Neural crest cell (in vitro differentiated cells): ENCODE data around the gene SLC2A6. TPM values are rescaled to one million over a fixed set of nuclear protein-coding genes. Genes with fewer than 3 reads are reported as not detected.

Experiments
- DNase-seq: peaks from one replicate; pipeline ENCODE4 v3.0.0; 2021; ENCODE audit warnings: low read depth, mixed read lengths, low spot score
- H3K27ac Mint-ChIP-seq: one replicate; pipeline ENCODE4 v1.8.0; 2021; ENCODE audit warnings: mild to moderate bottlenecking, mixed read lengths; ENCODE audit not compliant: unreplicated experiment
- H3K27me3 Mint-ChIP-seq: 2 replicates; pipeline ENCODE4 v1.8.0; 2021; ENCODE audit warnings: low read depth, mild to moderate bottlenecking, mixed read lengths
- H3K36me3 Mint-ChIP-seq: 2 replicates; pipeline ENCODE4 v1.8.0; 2021; ENCODE audit warnings: low read depth, mild to moderate bottlenecking, mixed read lengths
- H3K4me1 Mint-ChIP-seq: 2 replicates; pipeline ENCODE4 v1.8.0; 2021; ENCODE audit warnings: mixed read lengths
- H3K4me3 Mint-ChIP-seq: one replicate; pipeline ENCODE4 v1.8.0; 2021; ENCODE audit warnings: mild to moderate bottlenecking, mixed read lengths
- H3K9me3 Mint-ChIP-seq: 2 replicates; pipeline ENCODE4 v1.8.0; 2021; ENCODE audit warnings: mixed read lengths
- CTCF ChIP-seq: fragments of 200-600 bp; sonication (generic); conservative IDR thresholded peaks from 2 replicates; pipeline ENCODE4 v1.5.0; 2021; ENCODE audit warnings: antibody characterized with exemption, mild to moderate bottlenecking
- total RNA-seq: library from RNA; stranded (reverse); gene quantifications from 2 replicates; pipeline ENCODE4 v1.2.1, GENCODE V29; 2021

SLC2A6 gene
- total RNA-seq, 1 donor from 2014 or later = 29.0 TPM

- Mint-ChIP-seq H3K4me1 (peaks cover 3% of the 10 kb centered on the region), H3K4me3 (no peak overlapping the region), H3K27me3 (peaks cover 24% of the 10 kb centered on the region), H3K27ac (no peak overlapping the region), H3K36me3 (peaks cover 6% of the 10 kb centered on the region), H3K9me3 (no peaks in the 10 kb centered on the region)
- TF ChIP-seq CTCF = no peak
- DNase-seq = no peak
Measured at GRCh38 chr9:133424187-133424586, 54.7 kb downstream of the SLC2A6 start.

DNA sequence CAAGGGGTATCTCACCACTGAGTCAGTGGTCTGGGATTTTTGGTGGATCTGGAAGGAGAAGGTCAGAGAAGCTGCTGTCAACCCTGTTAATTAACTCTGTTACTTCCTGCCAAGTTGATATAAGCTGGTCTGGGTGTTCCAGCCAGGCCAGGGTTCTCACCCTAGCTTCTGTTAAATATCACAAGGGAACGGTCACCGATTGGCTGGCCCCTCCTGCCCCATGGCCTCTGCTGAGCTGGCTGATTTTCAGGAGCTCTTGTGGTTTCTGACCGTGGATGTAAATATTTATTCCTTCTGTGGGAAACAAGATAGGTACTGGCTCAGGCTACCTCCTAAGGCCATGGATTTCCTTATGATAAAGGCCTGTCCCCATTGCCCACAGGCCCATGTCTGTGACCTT lies 55.7 kb downstream of the SLC2A6 start:
- H3K36me3 Mint-ChIP-seq = peaks cover 6% of the 10 kb centered on the region
- peak overlapping the region; percentile 44 for H3K4me3 Mint-ChIP-seq
- H3K27ac Mint-ChIP-seq = no peak overlapping the region
- H3K9me3 Mint-ChIP-seq = no peaks in the 10 kb centered on the region
- no peak for TF ChIP-seq CTCF
- peaks cover 23% of the 10 kb centered on the region for H3K27me3 Mint-ChIP-seq
- no peak for DNase-seq
- peaks cover 13% of the 10 kb centered on the region for H3K4me1 Mint-ChIP-seq

DNA sequence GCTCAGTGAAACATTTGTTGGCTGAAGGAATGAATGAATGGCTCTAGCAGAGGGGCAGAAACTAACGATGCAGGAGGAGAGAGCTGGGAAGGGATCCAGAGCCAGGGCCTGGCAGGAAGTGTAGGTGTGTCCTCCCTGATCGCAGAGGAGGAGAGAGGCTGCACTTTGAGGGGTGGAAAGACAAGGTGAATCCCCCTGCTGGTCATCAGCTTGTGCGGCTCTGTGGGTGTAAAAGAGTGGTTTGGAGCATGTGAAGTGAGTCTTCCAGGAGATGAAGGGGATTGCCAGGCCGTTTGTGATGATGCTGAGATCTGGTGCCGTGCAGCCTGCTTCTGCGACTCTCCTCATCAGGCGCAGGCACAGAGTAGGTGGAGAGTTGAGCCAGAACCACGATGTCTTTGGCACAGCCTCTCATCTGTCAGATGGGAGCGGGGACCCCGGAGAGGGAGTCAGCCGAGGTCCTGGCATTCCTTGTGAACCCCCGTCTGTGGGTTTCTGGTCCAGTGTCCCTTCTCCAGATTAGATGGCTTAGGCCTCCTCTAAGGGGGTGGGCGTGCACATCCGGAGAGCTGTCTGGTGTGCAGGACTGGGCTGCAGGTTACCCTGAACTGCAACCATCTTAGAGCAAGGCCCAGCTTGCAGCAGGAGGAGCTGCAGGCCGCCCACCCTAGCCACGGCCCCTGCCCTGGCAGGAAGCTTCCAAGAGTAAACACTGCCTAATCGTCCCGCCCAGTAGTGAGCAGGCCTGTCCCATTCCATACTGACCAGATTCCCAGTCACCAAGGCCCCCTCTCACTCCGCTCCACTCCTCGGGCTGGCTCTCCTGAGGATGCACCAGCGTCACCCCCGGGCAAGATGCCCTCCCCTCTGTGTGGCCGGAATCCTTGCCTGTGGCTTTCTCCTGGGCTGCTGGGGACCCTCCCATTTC lies 57.0 kb downstream of the SLC2A6 start, which contains the start of gene ADAMTS13:
TSS of gene ADAMTS13 (plus strand) at position 753 of the 928 bp plus-strand sequence. CDS start at position 830, 77 bp downstream.
- H3K9me3 Mint-ChIP-seq = no peaks in the 10 kb centered on the region
- peak; percentile 22 for TF ChIP-seq CTCF
- H3K27me3 Mint-ChIP-seq = peaks cover 10% of the 10 kb centered on the region
- peaks cover 21% of the 10 kb centered on the region for H3K4me1 Mint-ChIP-seq
- H3K4me3 Mint-ChIP-seq = peak within 1 kb of the TSS; percentile 48
- peak within 1 kb of the TSS; percentile 78 for H3K27ac Mint-ChIP-seq
- no peaks in the 10 kb centered on the region for H3K36me3 Mint-ChIP-seq
- no peak for DNase-seq

Other genes starting within 250 kb of the SLC2A6 start
- gene ABO, start 203.9 kb downstream of the SLC2A6 start, total RNA-seq = 0.11 and 0.40 TPM in 2 replicates
- gene SURF6, start 142.9 kb downstream of the SLC2A6 start, total RNA-seq = 22.4 and 23.9 TPM in 2 replicates
- gene MED22, start 131.0 kb downstream of the SLC2A6 start, total RNA-seq = 69.7 and 70.6 TPM in 2 replicates
- gene RPL7A, start 130.9 kb downstream of the SLC2A6 start, total RNA-seq = 2,746 and 2,748 TPM in 2 replicates
- 32.0 and 32.1 TPM in 2 replicates for gene SURF1, start 122.6 kb downstream of the SLC2A6 start, total RNA-seq
- 31.8 and 34.3 TPM in 2 replicates for gene SURF2, start 122.5 kb downstream of the SLC2A6 start, total RNA-seq
- 121 and 136 TPM in 2 replicates for gene SURF4, start 103.0 kb downstream of the SLC2A6 start, total RNA-seq
- 2.8 and 2.9 TPM in 2 replicates for gene STKLD1, start 102.7 kb downstream of the SLC2A6 start, total RNA-seq
- gene REXO4, start 61.1 kb downstream of the SLC2A6 start, total RNA-seq = 34.0 and 35.4 TPM in 2 replicates
- gene ADAMTS13, start 56.7 kb downstream of the SLC2A6 start, total RNA-seq = 5.8 and 6.0 TPM in 2 replicates
- 42.6 and 45.8 TPM in 2 replicates for gene CACFD1, start 19.1 kb downstream of the SLC2A6 start, total RNA-seq
- not detected in 2 replicates for gene MYMK, start 45.9 kb upstream of the SLC2A6 start, total RNA-seq
- gene ADAMTSL2, start 55.6 kb upstream of the SLC2A6 start, total RNA-seq = 0.16 and 0.20 TPM in 2 replicates
- gene FAM163B, start 130.3 kb upstream of the SLC2A6 start, total RNA-seq = not detected in 2 replicates
- gene DBH, start 157.3 kb upstream of the SLC2A6 start, total RNA-seq = 0.59 and 0.75 TPM in 2 replicates